KOPT-K1 (cell line): Measurements from ENCODE around the gene PTGES2.

Experiments used
- H3K27ac ChIP-seq: fragments of 200-600 bp; sonication (generic); 2 replicates; pipeline ENCODE4 v1.5.1; 2016; ENCODE audit warnings: antibody characterized with exemption, mild to moderate bottlenecking, low read depth, low read length; ENCODE audit not compliant: poor library complexity, severe bottlenecking
- H3K36me3 ChIP-seq: fragments of 200-600 bp; sonication (generic); 2 replicates; pipeline ENCODE4 v1.5.1; 2017; ENCODE audit warnings: antibody characterized with exemption, mild to moderate bottlenecking, low read length, moderate library complexity; ENCODE audit not compliant: insufficient read depth
- H3K9me3 ChIP-seq: fragments of 200-600 bp; sonication (generic); 2 replicates; pipeline ENCODE4 v1.5.1; 2017; ENCODE audit warnings: antibody characterized with exemption, low read length, mild to moderate bottlenecking; ENCODE audit not compliant: insufficient read depth, poor library complexity, severe bottlenecking

Gene PTGES2

GRCh38 chr9:128108269-128109049 lies 19.1 kb downstream of the PTGES2 start:
- Histone ChIP-seq H3K36me3 (peaks cover 81% of the 10 kb centered on the region), H3K9me3 (no peaks in the 10 kb centered on the region), H3K27ac (peak overlapping the region; percentile 79)

- Histone ChIP-seq H3K36me3 (peaks cover 79% of the 10 kb centered on the region), H3K9me3 (no peaks in the 10 kb centered on the region), H3K27ac (peak overlapping the region; percentile 79)
Measured at GRCh38 chr9:128107468-128108268, 19.9 kb downstream of the PTGES2 start.

- peaks cover 82% of the 10 kb centered on the region for H3K36me3 ChIP-seq
- H3K27ac ChIP-seq, result peak overlapping the region; percentile 79
- H3K9me3 ChIP-seq, result no peaks in the 10 kb centered on the region
Measured at GRCh38 chr9:128106940-128107467, 20.5 kb downstream of the PTGES2 start.

GRCh38 chr9:128106181-128106939 lies 21.2 kb downstream of the PTGES2 start:
- Histone ChIP-seq H3K9me3 (no peaks in the 10 kb centered on the region), H3K36me3 (peaks cover 83% of the 10 kb centered on the region), H3K27ac (peak overlapping the region; percentile 79)

GRCh38 chr9:128105538-128106175 lies 21.9 kb downstream of the PTGES2 start:
- Histone ChIP-seq H3K36me3 (peaks cover 83% of the 10 kb centered on the region), H3K9me3 (no peaks in the 10 kb centered on the region), H3K27ac (peak overlapping the region; percentile 79)

- no peaks in the 10 kb centered on the region for H3K9me3 ChIP-seq
- H3K27ac ChIP-seq, result peak overlapping the region; percentile 99
- H3K36me3 ChIP-seq, result peaks cover 86% of the 10 kb centered on the region
Measured at GRCh38 chr9:128104171-128104618, 23.3 kb downstream of the PTGES2 start.

GRCh38 chr9:128103589-128103962 lies 24.0 kb downstream of the PTGES2 start:
- peak overlapping the region; percentile 99 for H3K27ac ChIP-seq
- peaks cover 80% of the 10 kb centered on the region for H3K36me3 ChIP-seq
- no peaks in the 10 kb centered on the region for H3K9me3 ChIP-seq

- Histone ChIP-seq H3K36me3 (peaks cover 75% of the 10 kb centered on the region), H3K27ac (peak overlapping the region; percentile 99), H3K9me3 (no peaks in the 10 kb centered on the region)
Measured at GRCh38 chr9:128102861-128103588, 24.5 kb downstream of the PTGES2 start.

- Histone ChIP-seq H3K36me3 (peaks cover 71% of the 10 kb centered on the region), H3K9me3 (no peaks in the 10 kb centered on the region), H3K27ac (peak overlapping the region; percentile 99)
Measured at GRCh38 chr9:128102196-128102595, 25.3 kb downstream of the PTGES2 start.

GRCh38 chr9:128101690-128102089 lies 25.8 kb downstream of the PTGES2 start:
- peak overlapping the region; percentile 99 for H3K27ac ChIP-seq
- H3K36me3 ChIP-seq, result peaks cover 71% of the 10 kb centered on the region

GRCh38 chr9:128101231-128101661 lies 26.3 kb downstream of the PTGES2 start:
- Histone ChIP-seq H3K36me3 (peaks cover 71% of the 10 kb centered on the region), H3K9me3 (no peaks in the 10 kb centered on the region), H3K27ac (peak overlapping the region; percentile 99)

More at GRCh38 chr9:128101690-128102089, 25.8 kb downstream of the PTGES2 start:
- H3K9me3 ChIP-seq, result no peaks in the 10 kb centered on the region

- Histone ChIP-seq H3K9me3 (no peaks in the 10 kb centered on the region), H3K27ac (peak overlapping the region; percentile 99), H3K36me3 (peaks cover 65% of the 10 kb centered on the region)
Measured at GRCh38 chr9:128100581-128100980, 26.9 kb downstream of the PTGES2 start.

- Histone ChIP-seq H3K27ac (peak overlapping the region; percentile 99), H3K36me3 (peaks cover 64% of the 10 kb centered on the region), H3K9me3 (no peaks in the 10 kb centered on the region)
Measured at GRCh38 chr9:128099932-128100491, 27.5 kb downstream of the PTGES2 start.
